ENCODE data around the gene MYOF.

Gene MYOF, protein sequence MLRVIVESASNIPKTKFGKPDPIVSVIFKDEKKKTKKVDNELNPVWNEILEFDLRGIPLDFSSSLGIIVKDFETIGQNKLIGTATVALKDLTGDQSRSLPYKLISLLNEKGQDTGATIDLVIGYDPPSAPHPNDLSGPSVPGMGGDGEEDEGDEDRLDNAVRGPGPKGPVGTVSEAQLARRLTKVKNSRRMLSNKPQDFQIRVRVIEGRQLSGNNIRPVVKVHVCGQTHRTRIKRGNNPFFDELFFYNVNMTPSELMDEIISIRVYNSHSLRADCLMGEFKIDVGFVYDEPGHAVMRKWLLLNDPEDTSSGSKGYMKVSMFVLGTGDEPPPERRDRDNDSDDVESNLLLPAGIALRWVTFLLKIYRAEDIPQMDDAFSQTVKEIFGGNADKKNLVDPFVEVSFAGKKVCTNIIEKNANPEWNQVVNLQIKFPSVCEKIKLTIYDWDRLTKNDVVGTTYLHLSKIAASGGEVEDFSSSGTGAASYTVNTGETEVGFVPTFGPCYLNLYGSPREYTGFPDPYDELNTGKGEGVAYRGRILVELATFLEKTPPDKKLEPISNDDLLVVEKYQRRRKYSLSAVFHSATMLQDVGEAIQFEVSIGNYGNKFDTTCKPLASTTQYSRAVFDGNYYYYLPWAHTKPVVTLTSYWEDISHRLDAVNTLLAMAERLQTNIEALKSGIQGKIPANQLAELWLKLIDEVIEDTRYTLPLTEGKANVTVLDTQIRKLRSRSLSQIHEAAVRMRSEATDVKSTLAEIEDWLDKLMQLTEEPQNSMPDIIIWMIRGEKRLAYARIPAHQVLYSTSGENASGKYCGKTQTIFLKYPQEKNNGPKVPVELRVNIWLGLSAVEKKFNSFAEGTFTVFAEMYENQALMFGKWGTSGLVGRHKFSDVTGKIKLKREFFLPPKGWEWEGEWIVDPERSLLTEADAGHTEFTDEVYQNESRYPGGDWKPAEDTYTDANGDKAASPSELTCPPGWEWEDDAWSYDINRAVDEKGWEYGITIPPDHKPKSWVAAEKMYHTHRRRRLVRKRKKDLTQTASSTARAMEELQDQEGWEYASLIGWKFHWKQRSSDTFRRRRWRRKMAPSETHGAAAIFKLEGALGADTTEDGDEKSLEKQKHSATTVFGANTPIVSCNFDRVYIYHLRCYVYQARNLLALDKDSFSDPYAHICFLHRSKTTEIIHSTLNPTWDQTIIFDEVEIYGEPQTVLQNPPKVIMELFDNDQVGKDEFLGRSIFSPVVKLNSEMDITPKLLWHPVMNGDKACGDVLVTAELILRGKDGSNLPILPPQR (N-terminal part only)

DNA sequence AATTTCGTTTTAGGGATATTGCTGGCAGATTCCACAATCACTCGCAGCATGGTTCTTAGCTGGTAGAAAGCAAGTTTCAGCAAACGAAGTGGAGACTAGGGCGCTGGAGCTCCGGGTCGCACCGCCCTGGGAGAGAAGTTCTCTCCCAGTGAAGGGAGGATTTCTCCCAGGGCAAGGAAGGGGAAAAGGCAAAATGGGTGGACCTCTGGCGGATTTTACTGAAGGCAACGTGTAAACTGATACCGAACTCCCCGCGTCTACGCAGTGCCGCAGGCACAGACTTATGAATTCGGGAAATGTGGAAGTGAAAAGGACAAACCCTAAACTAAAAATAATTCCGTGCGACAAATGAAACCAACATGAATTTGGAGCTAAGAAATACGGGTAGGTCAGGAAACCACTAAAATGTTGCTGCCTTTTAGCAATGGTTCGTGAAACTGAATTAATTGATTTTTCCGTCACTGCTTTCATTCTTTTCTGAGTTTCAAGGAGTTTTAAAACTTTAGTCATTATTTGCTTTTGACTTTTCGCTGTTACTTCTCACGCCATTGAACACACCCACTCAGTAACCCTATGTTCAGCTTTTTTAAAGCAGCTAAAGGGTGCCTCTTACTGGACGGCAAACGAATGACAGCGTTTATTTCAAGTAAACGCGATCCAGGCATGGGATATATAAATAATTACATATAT, at the start of gene MYOF:
MYOF (minus strand) TSS at position 190 of the 690 bp plus-strand sequence; CDS start at position 50, 140 bp downstream.
- peak; percentile 69 for DNase-seq (ENCODE audit: low spot score)

DNA sequence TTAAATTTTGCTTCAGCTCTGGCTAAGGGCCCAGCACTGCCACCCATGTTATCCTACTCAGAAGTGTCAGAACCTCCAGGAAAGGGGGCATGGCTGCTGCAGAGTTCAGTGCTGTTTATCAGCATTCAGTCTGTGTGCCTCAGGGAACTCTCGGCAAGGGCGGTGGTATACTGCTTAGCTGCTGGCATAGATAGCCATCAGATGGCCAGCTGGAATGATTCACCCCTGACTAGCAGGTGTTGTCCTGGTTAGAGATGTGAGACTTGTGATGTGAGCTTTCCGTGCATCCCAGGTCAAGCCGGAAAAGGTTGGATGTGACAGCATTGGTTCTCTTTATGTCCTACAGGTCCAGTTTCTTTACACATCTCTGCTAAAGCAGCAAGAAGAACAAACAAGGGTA, 36.4 kb upstream of the MYOF start:
- DNase-seq (ENCODE audit: low spot score): no peak

DNA sequence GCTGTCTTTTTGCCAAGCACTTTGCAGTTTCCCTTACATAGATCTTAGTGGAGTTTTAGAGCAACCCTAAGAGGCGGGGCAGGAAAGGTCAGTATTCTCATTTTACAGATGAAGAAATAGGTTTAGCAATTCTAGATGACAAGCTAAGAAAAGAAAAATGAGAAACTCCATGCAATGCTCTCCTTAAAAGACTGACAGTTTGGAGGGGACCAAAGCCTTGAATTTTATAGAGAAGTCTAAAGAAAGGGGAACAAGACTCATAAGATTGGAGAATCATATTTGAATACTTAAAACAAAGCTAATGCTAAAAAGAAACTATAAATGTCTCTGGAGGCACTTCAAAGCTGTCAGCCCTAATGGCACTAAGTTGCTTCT, 33.9 kb upstream of the MYOF start:
- DNase-seq (ENCODE audit: low spot score): no peak

DNA sequence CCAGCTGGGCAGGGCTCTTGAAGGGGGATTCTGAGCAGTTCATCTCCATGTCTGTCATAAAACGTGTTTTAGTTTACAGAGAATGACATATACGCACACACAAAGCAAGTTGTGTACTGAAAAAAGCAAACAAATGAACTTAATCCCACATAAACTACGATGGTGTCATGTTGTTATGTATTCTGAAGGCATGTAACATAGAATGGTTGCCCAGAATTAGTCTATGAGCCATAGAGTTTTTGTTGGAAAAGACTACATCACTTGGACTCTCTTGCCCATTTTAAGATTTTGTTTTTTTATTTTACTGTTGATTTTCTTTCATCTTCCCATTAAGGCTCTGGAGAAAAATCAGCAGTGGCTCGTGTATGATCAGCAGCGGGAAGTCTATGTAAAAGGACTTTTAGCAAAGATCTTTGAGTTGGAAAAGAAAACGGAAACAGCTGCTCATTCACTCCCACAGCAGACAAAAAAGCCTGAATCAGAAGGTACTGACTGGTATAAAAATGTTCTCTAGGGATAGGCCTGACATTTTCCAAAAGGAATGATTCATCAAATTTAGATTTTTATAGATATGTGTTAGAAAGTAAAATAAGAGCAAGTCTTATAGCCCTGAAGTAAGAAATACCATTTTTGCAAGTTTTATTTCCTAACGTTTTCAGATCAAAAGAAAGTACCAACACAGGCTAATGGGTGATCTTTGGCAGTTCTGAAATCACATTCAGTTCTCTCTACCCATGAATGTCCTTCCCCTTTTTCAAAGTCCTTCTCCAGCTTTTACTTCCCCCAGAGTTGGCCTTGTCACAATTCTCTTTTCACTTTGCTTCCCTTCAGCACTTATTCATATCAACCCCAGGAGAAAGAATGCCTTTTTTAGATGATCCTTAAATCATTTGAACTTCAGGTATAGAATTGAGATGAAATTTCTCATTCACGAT, 33.2 kb upstream of the MYOF start:
- no peak for DNase-seq (ENCODE audit: low spot score)

DNA sequence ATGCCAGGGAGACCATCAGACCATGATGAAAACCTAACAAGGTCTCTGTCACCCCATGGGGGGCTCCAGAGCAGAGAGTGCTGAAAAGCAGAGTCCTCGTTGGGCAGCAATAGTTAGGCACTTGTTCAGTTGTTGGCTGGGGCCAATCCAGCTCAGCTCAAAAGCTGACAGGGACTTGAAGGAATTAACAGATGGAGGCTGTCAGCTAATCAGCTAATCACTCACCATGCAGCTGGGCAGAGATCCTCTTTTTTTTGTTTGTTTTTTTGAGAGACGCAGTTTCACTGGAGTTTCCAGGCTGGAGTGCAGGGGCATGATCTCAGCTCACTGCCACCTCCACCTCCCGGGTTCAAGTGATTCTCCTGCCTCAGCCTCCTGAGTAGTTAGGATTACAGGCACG, 32.4 kb upstream of the MYOF start:
- no peak for DNase-seq (ENCODE audit: low spot score)

DNA sequence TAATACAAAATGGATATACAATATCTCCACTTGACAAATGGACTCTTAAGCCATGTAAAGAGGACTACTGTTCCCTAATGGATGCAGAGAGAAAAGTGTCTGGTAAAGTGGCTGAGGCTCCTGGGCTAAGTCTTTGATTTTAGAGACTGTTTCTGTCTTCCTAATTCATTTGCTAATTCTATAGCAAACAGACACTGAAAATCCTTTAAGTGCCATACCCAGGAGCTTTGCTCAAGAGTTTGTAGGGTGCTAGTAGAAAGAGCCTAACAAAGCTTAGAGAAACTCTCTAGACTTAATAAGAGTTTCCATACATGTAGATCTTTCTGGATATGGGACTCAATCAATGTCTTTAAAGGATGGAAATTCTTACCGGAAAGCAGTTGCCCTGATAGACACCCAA, 31.0 kb upstream of the MYOF start:
- DNase-seq (ENCODE audit: low spot score): no peak

DNA sequence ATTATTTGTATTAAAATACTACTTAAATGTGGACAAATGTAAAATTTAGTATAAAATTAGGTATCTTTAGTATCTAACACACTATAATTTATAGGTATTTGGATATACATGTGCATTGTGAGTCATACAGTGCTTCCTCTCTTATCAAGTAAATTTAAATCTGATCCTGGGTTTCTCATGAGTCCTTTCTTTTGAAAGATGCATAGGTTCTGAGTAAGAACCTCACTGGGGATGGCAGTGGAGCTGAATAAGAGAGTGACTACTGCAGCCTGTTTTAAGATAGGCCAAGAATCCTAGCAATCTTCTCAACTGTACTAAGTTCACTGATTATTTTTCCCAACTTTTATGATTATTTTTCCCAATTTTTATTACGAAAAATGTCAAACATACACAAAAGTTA, 30.4 kb upstream of the MYOF start:
- peak; percentile 52 for DNase-seq (ENCODE audit: low spot score)

DNA sequence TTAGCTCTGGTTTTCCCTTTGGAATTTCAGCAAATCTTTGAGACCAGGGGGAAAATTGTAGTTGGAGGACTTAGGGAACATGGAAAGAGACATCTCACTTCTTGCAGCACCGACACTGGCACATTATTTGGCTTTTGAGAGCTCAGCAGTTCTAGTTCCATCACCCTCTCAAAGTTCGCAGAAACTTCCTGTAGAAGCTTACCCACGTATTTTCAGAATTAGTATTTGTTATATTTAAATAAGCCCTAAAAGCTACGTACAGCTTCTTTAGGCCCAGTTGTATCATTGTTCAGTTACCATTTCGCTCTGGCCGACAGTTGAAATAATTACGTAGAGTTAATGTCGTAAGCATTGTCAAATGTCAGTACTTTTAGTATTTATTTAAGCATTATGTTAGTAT, 27.7 kb upstream of the MYOF start:
- no peak for DNase-seq (ENCODE audit: low spot score)

DNA sequence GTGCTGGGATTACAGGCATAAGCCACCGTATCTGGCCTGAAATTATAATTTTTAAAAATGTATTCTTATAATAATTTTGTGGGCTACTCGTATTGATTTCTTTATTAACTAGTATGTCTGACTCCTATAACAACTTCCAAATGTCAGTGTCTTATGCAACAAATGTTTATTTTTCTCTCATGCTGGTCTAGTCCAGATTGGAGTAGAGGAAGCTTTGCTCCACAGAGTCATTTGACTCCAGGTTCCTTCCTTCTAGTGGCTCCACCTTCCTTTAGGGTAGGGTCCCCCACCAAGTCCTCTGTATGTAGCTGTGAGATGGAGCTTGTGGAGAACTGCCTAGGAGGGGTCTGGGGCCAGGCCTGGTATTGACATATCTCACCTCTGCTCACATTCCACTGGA, 22.9 kb upstream of the MYOF start:
- no peak for DNase-seq (ENCODE audit: low spot score)

DNA sequence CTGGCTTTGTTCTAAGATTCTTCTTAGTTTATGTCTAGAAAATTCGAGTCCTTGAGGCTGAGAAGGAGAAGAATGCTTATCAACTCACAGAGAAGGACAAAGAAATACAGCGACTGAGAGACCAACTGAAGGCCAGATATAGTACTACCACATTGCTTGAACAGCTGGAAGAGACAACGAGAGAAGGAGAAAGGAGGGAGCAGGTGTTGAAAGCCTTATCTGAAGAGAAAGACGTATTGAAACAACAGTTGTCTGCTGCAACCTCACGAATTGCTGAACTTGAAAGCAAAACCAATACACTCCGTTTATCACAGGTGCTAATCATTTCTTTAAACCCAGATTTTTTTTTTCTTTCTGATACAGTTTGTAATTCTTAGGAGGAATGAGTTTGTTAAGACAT, 20.9 kb upstream of the MYOF start:
- no peak for DNase-seq (ENCODE audit: low spot score)

DNA sequence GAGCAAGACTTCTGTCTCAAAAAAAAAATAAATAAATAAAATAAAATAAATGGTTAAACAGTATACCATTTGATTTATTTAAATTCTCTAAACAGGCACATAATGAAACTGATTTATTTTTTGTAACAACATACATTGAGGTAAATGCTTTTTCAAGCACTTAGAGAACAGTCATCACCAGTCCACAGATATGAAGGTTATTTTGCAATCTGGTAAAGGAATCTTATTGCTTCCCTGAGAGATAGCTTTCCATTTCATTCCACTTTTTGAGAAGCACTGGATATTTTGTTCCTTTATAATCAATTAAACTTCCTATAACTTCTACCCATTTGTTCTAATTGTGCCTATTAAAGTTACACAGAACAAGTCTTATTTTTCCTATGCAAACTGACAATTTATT, 19.5 kb upstream of the MYOF start:
- DNase-seq (ENCODE audit: low spot score): no peak

DNA sequence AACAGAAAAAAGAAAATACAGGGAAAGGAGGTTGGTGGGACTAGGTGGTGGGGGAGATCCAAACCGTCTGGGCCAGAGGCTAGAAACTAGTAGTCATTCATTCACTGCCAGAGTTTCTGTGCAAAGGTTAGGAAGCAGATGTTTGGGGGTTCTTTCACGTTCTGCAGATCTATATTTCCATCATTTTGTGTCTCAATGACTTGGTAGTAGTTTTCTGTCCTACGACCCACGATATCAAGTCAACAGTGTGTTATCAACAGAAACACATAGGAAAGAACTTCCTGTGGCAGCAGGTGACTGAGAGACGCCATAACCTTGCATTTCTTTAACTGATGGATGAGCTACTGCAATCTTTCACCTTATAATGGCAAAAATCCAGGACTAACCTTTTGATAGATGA, 16.0 kb upstream of the MYOF start:
- no peak for DNase-seq (ENCODE audit: low spot score)

DNA sequence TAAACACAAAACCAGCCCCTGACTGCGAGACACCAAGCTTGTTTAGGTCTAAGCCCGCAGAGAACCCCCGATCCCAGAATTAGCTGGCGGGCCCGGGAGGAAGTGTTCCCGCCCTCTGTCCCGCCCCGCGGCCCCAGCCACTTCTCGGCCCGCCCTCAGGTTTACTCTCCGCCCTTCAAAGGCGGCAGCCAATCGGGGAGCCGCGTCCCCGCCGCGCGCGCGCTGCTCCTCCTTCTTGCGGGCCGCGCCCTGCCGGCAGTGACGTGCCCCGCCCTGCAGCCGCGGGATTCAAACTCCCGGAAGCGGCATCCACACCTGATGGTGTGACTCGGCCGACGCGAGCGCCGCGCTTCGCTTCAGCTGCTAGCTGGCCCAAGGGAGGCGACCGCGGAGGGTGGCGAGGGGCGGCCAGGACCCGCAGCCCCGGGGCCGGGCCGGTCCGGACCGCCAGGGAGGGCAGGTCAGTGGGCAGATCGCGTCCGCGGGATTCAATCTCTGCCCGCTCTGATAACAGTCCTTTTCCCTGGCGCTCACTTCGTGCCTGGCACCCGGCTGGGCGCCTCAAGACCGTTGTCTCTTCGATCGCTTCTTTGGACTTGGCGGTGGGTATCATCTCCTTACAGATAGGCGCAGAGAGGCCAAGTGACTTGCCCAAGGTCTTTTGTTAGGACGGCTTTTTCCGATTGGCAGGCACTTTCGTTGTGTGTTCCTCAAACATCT, 14.3 kb upstream of the MYOF start, which contains the start of gene CEP55:
CEP55 (plus strand) TSS at position 291 of the 720 bp plus-strand sequence. CDS start 3,440 bp downstream, outside the sequence.
- peak; percentile 97 for DNase-seq (ENCODE audit: low spot score)

DNA sequence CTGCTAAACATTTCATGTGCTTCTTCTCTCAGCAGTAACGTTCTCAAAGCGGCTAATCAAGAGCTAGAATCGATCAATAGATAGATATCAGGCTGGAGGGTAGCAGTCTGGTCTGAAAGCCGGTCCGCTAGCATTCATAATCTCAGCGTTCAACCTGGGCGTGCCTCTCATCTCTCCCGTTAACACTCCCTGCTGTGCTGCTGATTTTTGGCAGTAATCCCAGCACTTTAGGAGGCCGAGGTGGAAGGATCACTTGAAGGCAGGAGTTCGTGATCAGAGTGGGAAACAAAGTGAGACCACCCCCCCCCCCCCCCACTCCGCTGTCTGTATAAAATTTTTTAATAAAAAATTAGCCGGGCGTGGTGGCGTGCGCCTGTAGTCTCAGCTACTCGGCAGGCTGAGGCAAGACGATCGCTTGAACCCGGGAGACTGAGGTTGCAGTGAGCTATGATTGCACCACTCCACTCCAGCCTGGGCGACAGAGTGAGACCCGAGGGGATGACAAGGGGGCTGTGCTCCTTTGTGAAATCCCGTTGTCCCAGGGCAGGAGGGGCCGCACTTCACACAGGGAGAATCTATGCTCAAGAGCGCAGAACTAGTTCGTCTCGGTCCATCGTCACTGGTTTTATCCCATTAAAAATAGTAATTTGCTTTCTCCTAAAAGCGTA, 13.7 kb upstream of the MYOF start:
- DNase-seq (ENCODE audit: low spot score): peak; percentile 30

DNA sequence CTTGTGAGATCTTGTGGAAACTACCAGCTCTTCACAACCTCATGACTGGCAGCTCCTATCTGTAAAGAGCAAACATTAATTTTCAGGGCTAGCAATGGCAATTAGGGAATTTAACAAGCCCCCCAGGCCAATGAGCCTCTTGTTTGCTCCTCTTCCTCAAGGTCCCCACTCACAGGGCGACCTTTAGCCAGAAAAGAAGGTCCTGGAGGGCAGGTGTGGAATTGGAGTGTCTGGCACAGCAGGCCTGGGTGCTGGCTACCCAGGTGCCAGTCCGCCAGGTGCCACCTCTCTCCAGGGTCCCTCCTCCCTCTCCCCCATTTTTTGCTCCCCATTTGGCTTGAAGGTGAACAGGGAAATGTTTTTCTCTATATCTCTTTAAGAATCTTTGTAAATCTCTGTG, 12.4 kb upstream of the MYOF start:
- DNase-seq (ENCODE audit: low spot score): no peak

DNA sequence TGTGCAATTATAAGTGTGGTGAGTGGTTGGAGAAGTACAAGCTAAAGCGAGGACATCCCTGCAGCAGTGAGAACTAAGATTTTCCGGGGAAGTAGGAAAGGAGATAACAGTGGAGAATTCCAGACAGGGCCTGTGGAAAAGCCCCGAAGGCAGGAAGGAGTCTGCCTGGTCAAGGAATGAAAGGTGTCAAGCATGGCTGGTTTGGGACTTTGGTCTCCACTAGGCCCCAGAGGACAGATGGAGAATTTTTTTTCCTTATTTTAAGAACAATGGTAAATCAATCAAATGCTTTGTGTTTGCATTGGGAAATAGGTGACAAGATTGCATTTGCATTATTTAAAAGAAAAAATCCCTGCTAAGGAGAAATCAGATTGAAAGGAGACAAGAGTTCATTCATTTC, 11.0 kb upstream of the MYOF start:
- no peak for DNase-seq (ENCODE audit: low spot score)

DNA sequence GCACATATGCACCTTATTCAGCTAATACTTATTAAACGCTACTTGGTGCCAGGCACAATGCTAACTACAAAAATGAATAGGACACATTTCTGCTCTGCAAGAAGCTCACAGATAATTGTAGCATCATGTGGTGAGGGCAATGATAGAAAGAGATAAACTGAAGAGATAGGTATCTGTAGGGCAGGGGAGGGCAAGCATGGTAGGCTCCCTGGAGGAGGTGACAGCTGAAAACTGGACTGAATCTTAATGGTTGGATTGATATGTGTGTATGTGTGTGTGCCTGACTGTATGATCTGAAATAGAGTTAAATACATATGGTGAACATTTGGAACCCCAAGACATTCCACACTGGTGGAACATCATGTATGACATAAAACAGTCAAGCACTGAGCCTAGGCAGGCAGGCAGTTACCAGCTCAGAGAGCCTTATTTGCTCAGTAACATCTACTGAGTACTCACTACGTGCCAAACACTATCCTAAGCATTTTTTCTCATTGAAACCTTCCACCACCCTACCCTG, 9.5 kb upstream of the MYOF start:
- DNase-seq (ENCODE audit: low spot score): no peak

DNA sequence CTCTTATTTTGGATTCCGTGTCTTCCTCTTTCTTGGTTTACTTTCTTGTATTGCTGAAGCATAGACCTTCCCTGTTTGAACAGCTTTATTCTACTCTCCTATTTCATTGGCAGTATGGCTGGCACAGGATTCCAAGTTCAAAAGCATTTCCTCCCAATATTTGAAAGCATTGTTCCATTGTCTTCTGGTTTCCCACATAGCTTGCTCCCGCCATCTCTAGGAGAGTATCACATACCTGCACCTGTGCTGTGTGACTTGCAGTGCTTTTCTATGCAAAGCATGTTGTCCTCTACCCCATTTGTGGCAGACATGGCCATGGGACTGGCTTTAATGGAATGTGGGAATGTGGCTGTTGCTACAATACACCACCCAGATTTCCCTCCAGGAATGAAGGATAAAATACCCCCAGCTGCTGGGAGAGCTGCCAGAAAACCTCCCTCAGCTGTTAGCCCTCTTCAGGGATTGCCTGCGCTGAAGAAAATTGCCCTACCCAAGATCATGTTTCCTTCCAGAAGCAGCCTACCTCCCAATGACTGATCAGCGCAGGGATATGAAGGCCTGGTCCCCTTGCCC, 6.9 kb upstream of the MYOF start:
- DNase-seq (ENCODE audit: low spot score): no peak

DNA sequence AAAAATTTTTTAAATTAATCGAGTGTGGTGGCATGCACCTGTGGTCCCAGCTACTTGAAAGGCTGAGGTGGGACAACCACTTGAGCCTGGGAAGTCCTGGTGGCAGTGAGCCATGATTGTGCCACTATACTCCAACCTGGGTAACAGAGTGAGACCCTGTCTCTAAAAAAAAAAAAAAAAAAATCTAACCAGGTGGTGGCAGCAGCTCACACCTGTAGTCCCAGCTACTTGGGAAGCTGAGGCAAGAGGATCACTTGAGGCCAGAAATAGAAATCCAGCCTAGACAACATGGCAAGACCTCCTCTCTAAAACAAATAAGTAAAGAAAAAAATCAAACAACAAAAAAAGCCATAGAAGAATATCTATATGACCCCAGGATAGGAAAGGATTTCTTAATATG, 3.6 kb upstream of the MYOF start:
- DNase-seq (ENCODE audit: low spot score): no peak
